NCI-H1048 (cell line): Measurements from ENCODE around the gene SLC15A1.
"Not testable (repeated sequence)": the region's sequence is repeated elsewhere in the genome, so short reads cannot be mapped to it uniquely, and the experiment has no call there.

Experiments used
- DNase-seq: peaks from one replicate; lab custom pipeline; 2025; lab: John Stamatoyannopoulos, UW

The SLC15A1 gene

DNA sequence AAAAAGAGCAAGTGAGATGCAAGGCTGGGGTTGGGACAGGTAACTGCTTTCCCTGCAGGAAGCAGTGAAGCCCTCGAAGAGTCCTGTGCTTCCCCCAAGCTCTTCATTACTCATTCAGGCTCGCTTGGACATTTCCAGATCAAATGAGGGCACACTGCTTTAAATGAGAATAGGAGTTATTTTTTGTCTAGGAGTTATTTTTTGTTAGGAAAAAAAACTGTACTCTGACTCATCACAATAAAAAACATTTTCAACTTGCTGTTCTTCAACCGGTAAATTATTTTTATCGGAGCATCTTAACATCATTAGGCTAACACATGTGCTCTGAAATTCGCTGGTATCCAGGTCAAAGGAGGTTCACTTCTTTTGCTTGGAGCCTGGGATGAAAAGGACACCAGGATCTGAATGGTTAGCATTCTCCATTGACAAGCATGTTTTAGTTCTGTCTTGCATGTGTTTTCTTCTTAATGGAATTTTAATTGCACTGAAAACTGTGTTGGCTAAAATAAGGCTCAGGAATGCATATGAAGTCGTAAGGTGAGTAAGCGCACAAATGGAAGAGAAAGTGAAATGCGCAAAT is 94.9 kb downstream of the SLC15A1 start:
- no peak for DNase-seq

DNA sequence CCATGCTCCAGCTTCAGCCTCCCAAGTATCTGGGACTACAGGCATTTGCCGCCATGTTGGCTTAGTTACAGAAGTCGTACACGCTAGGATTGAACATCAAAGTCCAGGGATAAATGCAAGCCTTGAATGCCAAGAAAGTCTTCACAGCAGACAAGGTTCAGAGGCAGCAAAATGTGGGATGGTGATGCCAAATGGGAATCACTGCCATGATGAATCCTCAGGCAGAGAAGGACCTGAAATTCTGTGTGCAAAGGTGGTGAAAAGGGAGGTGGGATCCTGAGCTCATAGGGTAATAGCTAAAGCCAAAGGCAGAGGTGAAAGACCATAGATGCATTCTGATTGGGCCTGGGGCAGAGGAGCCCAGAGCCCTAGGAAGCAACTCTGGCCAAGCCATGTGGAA is 96.2 kb downstream of the SLC15A1 start:
- DNase-seq = no peak

DNA sequence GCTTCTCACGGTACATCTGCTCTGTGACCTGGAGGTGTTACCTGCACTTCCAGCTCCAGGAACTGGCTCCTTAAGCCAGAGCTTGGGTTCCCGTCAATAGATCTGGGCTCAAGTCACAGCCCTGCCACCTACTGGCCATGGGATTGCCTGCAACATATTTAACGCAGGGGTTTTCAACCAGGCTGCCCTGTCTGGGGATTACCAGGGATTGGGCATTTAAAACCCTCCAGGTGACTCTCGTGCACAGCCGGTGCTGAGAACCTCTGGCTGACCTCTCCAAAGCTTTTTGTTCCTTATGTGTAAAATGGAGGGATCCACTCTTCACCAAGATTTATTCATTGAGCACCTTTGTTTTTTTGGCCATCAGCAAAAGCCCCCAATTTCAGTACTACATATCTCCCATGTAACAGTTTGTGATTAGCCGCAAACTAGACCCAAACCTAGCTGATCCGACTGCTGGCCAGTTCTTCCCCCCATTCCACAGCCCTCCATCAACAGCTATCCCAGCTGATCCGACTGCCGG is 98.9 kb downstream of the SLC15A1 start:
- DNase-seq = peak; percentile 53

DNA sequence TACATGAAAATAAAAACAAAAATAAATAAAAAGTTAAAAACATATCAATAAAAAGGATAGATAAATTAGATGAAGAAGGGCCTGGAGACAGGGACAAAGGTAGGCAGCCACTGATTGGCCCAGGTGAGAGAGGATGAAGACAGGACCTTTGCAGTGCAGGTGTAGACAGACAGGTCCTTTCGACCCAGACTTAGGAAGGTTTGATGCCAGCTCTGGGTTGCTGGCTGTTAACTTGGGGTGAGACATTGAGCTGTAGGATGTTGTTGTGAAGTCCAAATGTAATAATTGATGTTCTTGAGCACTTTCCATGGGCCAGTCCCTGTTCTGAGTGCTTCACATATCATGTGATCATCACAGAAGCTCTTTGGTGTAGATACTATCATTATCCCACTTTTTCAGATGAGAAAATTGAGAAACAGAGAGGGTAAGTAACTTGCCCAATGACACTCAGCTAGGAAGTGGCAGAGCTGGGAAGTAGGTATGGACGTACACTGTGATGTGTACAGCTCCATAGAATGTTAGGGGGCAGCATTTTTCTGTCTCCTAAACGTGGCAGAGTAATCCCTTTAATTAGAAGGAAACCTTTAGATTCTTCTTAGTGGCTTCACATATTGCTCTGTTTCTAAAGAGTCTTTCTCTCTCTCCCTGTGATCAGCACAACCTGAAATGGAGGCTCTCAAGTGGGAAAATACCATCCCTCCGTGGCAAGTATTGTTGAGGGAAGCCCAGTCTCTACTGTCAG is 99.6 kb downstream of the SLC15A1 start:
- no peak for DNase-seq

DNA sequence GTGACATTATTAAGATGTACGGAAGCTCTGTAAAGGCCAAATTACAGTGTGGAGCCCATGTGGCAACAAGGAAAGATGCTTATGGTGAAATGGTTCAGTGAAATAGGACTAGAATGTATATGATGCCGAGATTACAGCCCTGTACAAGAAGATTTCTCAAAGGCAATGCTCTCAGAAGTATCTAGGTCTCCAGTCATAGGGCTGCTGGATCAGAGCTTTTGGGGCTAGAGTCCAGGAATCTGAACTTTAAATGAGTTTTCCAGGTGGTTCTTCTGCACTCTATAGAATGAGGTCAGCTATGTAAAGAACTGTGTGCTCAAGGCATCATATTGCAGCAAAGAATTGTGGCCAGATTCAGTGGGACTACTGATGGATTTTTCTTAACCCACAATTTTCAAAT is 100.2 kb downstream of the SLC15A1 start:
- DNase-seq = no peak

DNA sequence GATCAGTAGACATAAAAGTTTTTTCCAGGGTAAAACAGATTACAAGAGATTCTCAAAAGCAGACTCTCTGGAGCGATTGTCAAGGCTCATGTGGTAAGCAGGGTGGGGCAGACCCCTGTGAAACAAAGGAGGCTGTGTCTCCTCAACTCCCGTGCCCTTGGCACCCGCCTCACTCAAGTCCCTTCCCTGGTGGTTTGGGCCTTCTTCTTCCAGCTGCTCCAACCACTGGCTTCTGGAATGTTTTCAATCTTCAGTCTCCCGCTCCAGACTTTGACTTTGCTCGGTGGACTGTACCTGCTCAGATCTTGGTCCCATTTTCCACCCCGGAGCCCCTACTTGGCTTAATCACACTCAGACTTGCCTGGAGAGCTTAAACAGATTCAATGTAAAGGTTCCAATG is 100.7 kb downstream of the SLC15A1 start:
- DNase-seq = no peak

DNA sequence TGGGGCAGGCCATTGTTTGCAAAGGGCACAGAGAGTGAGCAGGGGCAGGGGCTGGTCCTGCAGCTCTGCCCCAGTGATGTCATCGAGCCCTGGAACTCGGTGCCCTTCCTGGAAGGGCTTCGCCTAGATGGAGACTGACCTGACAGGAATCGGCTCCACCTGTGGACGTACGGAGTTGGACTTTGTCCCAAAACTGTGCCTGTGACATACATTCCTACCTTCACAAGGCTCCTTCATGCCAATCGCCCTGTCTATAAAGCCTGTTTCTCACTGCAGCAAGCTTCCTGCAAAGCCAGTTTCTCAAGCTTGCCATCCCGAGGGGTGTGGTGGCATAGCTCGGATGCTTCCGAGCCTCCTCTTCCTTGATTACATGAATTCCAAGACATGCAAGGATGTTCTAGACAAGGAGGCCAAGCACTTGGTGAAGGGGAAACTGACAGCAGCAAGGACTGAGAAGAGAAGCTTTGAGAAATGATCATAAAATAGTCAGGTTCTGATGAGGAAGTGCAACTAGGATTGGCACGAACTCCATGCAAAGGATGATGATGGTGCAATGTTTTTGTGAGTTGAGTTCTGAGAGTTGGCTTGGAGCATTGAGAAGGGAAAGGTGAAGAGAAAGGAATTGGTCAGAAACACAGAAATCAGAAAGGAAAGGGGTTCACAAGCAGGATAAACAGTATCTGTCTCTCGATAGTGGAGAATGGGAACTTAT is 101.9 kb downstream of the SLC15A1 start:
- DNase-seq = no peak

DNA sequence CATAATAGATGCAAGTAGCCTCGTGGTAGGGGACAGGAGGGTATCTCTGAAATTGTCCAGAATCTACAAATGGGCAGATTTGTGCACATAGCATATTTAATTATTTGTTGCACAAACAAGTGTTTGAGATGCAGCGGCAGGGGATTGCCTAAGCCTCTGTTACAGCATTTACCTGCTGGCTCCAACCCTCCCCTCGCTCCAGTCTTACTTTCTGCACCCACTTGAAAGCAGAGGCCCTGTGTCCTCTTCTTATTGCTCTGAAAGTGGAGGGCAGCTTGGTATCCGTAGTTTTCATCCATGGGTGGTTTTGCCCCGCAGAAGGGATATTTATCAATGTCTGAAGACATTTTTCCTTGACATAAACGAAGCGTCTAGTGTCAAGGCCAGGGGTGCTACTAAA is 102.6 kb downstream of the SLC15A1 start:
- DNase-seq = no peak

DNA sequence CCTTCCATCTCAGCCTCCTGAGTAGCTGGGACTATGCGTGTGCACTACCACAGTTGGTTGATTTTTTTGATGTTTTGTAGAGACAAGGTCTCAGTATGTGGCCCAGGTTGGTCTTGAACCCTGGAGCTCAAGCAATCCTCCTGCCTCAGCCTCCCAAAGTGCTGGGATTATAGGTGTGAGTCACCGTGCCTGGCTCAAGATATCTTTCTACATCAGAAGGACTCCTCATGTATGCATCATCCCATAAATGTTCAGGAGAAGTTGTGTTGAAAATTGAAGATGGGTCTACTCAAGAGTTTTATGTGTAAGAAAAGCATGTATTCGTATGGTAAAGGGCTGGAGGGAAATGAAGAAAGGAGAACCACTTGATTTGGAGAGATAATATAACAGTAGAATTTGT is 103.8 kb downstream of the SLC15A1 start:
- DNase-seq = no peak

DNA sequence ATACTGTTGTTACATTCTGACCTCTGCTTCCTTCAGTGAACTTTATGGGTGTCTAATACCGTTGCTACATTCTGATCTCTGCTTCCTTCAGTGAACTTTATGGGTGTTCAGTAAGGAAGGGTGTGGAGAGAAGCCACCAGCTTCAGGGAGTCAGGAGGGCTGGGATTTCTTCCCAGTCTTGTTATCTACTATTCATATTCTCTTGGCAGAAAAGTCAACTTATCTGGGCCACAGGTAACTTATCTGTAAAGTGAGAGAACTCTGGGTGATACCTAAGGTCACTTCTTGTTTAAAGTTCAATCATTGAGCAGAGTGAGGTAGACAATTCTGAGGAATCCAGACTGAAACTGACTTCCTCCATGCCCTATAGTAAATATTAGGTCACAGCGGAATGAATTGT is 104.3 kb downstream of the SLC15A1 start:
- DNase-seq = no peak

DNA sequence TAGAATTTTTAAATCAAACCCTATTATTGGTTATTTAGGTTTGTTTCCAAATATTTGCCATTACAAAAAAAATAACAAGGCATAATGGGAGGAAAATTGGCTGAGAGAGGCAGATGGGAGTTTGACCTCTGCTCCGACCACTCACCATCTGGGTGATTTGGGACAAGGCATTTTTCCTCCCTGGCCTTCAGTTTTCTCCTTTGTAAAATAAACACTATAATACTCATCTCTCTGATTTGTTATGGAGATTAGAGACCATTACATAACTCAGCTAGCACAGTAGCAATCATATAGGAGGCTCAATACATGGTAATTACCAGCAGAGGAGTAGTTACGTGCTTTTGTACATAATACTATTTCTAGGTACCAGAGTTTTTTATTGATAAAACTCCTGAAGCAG is 105.4 kb downstream of the SLC15A1 start:
- no peak for DNase-seq

DNA sequence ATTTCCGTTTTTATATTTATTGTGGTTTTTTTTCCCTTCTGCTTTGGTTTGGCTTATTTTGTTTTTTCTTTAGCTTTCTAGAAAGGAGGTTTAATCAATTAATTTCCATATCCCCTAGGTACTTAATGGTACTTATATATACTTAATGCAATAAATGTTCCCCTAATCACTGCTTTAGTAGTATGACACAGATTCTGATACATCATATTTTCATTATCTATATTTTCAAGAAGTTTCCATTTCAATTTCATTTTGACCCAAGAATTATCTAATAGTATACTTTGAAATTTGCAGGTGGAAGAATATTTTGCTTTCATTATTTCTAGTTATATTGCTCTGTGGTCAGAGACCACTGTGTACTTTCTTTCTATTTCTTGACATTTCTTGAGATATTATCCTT is 109.0 kb downstream of the SLC15A1 start:
- no peak for DNase-seq

DNA sequence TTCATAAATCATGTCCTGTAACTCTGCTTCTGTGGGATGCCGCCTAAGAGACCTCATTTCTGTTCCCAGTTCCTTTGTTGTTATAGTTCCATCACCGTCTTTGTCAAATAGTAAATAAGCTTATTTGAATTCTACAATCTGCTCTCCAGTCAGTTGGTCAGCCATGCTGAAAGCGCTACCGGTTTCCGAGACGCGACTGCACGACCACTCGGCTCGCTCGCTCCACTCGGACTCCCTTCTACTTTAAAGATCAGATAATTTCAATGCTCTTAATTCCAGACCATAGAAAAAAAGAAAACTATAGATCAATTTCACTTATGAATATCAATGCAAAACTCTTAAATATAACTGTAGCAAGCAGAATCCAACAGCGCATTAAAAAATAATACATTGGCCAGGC is 111.4 kb downstream of the SLC15A1 start:
- DNase-seq = no peak

DNA sequence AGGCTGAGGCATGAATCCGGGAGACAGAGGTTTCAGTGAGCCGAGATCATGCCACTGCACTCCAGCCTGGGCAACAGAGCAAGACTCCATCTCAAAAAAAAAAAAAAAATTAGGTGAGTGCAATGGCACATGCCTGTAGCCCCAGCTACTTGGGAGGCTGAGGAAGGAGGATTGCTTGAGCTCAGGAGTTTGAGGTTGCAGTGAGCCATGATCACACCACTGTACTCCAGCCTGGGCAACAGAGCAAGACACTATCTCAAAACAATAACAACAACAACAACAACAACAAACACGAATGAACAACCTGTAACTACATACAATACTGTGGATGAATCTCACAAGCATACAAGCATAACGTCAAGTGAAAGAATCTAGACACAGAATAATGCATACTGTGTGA is 112.7 kb downstream of the SLC15A1 start:
- DNase-seq = not testable (repeated sequence)

DNA sequence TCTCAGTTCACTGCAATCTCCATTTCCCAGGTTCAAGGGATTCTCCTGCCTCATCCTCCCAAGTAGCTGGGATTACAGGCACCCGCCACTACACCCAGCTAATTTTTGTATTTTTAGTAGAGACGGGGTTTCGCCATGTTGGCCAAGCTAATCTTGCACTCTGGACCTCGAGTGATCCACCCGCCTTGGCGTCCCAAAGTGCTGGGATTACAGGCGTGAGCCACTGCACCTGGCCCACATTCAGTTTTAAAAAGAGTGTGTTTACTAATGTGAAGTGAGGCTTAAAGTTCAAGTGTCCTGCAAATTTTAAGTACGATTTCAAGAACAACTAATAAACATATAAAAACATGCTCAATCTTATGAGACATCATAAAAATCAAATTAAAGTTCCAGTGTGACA is 114.1 kb downstream of the SLC15A1 start:
- not testable (repeated sequence) for DNase-seq
